ENCODE data around the gene SLC22A12. TPM values are rescaled to one million over a fixed set of nuclear protein-coding genes. Genes with fewer than 3 reads are reported as not detected.

The SLC22A12 gene
- total RNA-seq, 4 donors from 2014 or later, result 0.56 TPM; not detected in 3

GRCh38 chr11:64642871-64643255 is 51.8 kb downstream of the SLC22A12 start:
- ATAC-seq (ENCODE audit: low FRiP score) (no peak), DNase-seq (ENCODE audit: low spot score) (no peak)
- no peak for TF ChIP-seq CTCF (IDR thresholded peaks at IDR 0.05)

GRCh38 chr11:64643256-64643881 is 52.3 kb downstream of the SLC22A12 start:
- TF ChIP-seq CTCF (IDR thresholded peaks at IDR 0.05), result no peak
- no peak for ATAC-seq (ENCODE audit: low FRiP score)
- no peak for DNase-seq (ENCODE audit: low spot score)

- ATAC-seq (ENCODE audit: low FRiP score), result no peak
- no peak for DNase-seq (ENCODE audit: low spot score)
- no peak for TF ChIP-seq CTCF (IDR thresholded peaks at IDR 0.05)
Measured at GRCh38 chr11:64643920-64644646, 53.1 kb downstream of the SLC22A12 start.

- no peak for TF ChIP-seq CTCF (IDR thresholded peaks at IDR 0.05)
- DNase-seq (ENCODE audit: low spot score) (no peak), ATAC-seq (ENCODE audit: low FRiP score) (no peak)
Measured at GRCh38 chr11:64644647-64645275, 53.7 kb downstream of the SLC22A12 start.

- DNase-seq (ENCODE audit: low spot score) (no peak), ATAC-seq (ENCODE audit: low FRiP score) (no peak)
- TF ChIP-seq CTCF (IDR thresholded peaks at IDR 0.05), result no peak
Measured at GRCh38 chr11:64647019-64647779, 56.2 kb downstream of the SLC22A12 start.

- ATAC-seq (ENCODE audit: low FRiP score), result no peak
- DNase-seq (ENCODE audit: low spot score), result no peak
- no peak for TF ChIP-seq CTCF (IDR thresholded peaks at IDR 0.05)
Measured at GRCh38 chr11:64648551-64648950, 57.5 kb downstream of the SLC22A12 start.
